22Rv1 (cell line): Measurements from ENCODE around the gene SBNO1.

Source experiments
- H3K27ac ChIP-seq: fragments of 450-650 bp; 2 replicates; pipeline ENCODE4 v1.5.1; 2017
- CTCF ChIP-seq: fragments of 450-650 bp; IDR thresholded peaks from 2 replicates; pipeline ENCODE4 v1.5.1; 2017; ENCODE audit warnings: mild to moderate bottlenecking
- ZFX ChIP-seq: fragments of 450-650 bp; IDR thresholded peaks from 2 replicates; pipeline ENCODE4 v1.6.1; 2017; ENCODE audit warnings: antibody characterized with exemption, borderline replicate concordance

SBNO1 gene

GRCh38 chr12:123261196-123261595 is 103.5 kb downstream of the SBNO1 start:
- TF ChIP-seq CTCF = no peak
- no peak for TF ChIP-seq ZFX
- 0 out of 2 replicates have a peak overlapping the region, but pooled peaks have one; percentile 69 for H3K27ac ChIP-seq

- TF ChIP-seq ZFX (no peak), CTCF (no peak)
- peak overlapping the region; percentile 69 for H3K27ac ChIP-seq
These were observed 104.6 kb downstream of the SBNO1 start for GRCh38 chr12:123260081-123260480.

GRCh38 chr12:123258593-123258992 is 106.1 kb downstream of the SBNO1 start:
- TF ChIP-seq CTCF = no peak
- TF ChIP-seq ZFX = no peak
- peak overlapping the region; percentile 69; the same call in 1 of the 2 replicates for H3K27ac ChIP-seq

GRCh38 chr12:123254853-123255446 is 109.7 kb downstream of the SBNO1 start:
- H3K27ac ChIP-seq = no peak overlapping the region
- TF ChIP-seq ZFX (no peak), CTCF (no peak)

GRCh38 chr12:123253641-123254459 is 110.8 kb downstream of the SBNO1 start:
- TF ChIP-seq ZFX (no peak), CTCF (no peak)
- 0 out of 2 replicates have a peak overlapping the region, but pooled peaks have one; percentile 86 for H3K27ac ChIP-seq

GRCh38 chr12:123252365-123252764 is 112.3 kb downstream of the SBNO1 start:
- H3K27ac ChIP-seq = peak overlapping the region; percentile 86

GRCh38 chr12:123251403-123252076 is 113.1 kb downstream of the SBNO1 start:
- TF ChIP-seq ZFX (no peak), CTCF (no peak)
- peak overlapping the region; percentile 86 for H3K27ac ChIP-seq
